GDM1 (cell line): ENCODE results near the gene MAGOH.
A peak's percentile ranks its signal among the peaks of the same experiment; 100 is the strongest.
"Not testable (repeated sequence)": the region's sequence is repeated elsewhere in the genome, so short reads cannot be mapped to it uniquely, and the experiment has no call there.

ENCODE experiments used
- DNase-seq: peaks from one replicate; lab custom pipeline; 2025; lab: John Stamatoyannopoulos, UW

Gene MAGOH

GRCh38 chr1:53220171-53220961 lies 18.0 kb downstream of the MAGOH start, which contains the start of gene CZIB:
CZIB (minus strand) TSS chr1:53220634; CDS start chr1:53220575, 59 bp downstream.
- peak; percentile 85 for DNase-seq

GRCh38 chr1:53219711-53220110 lies 18.6 kb downstream of the MAGOH start:
- no peak for DNase-seq

- no peak for DNase-seq
Measured at GRCh38 chr1:53218201-53218600, 20.1 kb downstream of the MAGOH start.

- DNase-seq: no peak
Measured at GRCh38 chr1:53214376-53214940, 23.9 kb downstream of the MAGOH start.

- no peak for DNase-seq
Measured at GRCh38 chr1:53210954-53211353, 27.4 kb downstream of the MAGOH start.

GRCh38 chr1:53210352-53210751 lies 28.0 kb downstream of the MAGOH start:
- no peak for DNase-seq

- DNase-seq: no peak
Measured at GRCh38 chr1:53207726-53208125, 30.6 kb downstream of the MAGOH start.

GRCh38 chr1:53206735-53207379 lies 31.5 kb downstream of the MAGOH start:
- no peak for DNase-seq

- DNase-seq: not testable (repeated sequence)
Measured at GRCh38 chr1:53206083-53206685, 32.1 kb downstream of the MAGOH start.

GRCh38 chr1:53205496-53205895 lies 32.8 kb downstream of the MAGOH start:
- DNase-seq: not testable (repeated sequence)

GRCh38 chr1:53203466-53203865 lies 34.9 kb downstream of the MAGOH start:
- DNase-seq: no peak

- DNase-seq: no peak
Measured at GRCh38 chr1:53198241-53198651, 40.1 kb downstream of the MAGOH start.

- peak; percentile 10 for DNase-seq
Measured at GRCh38 chr1:53197291-53198200, 40.8 kb downstream of the MAGOH start.

GRCh38 chr1:53196485-53197290 lies 41.6 kb downstream of the MAGOH start, which contains the start of gene CPT2:
CPT2 (plus strand) TSS chr1:53196824; CDS start chr1:53196944, 120 bp downstream.
- DNase-seq: peak; percentile 93

- no peak for DNase-seq
Measured at GRCh38 chr1:53196017-53196484, 42.3 kb downstream of the MAGOH start.

GRCh38 chr1:53195246-53196016 lies 42.9 kb downstream of the MAGOH start:
- no peak for DNase-seq

- no peak for DNase-seq
Measured at GRCh38 chr1:53190210-53190611, 48.1 kb downstream of the MAGOH start.

GRCh38 chr1:53189061-53189460 lies 49.3 kb downstream of the MAGOH start:
- DNase-seq: no peak

GRCh38 chr1:53188099-53188498 lies 50.2 kb downstream of the MAGOH start:
- no peak for DNase-seq

- DNase-seq: no peak
Measured at GRCh38 chr1:53187401-53187800, 50.9 kb downstream of the MAGOH start.
